MCF 10A (cell line): ENCODE results near the gene BAG1. TPM values are rescaled to one million over a fixed set of nuclear protein-coding genes. Genes with fewer than 3 reads are reported as not detected.

Experiments used
- Bru-seq: library from RNA; stranded (reverse); fragments of 400-500 nt; gene quantifications from one replicate; lab custom pipeline; 2021; lab: Mats Ljungman, UMichigan
- BruChase-seq, 2 experiments: library from RNA; stranded (reverse); fragments of 400-500 nt; gene quantifications; one replicate each; lab custom pipeline; 2021; lab: Mats Ljungman, UMichigan
- BruUV-seq: library from RNA; stranded (reverse); fragments of 400-500 nt; replicated peaks from 2 replicates; lab custom pipeline; 2021; lab: Mats Ljungman, UMichigan
- CTCF ChIA-PET: fragments of 300-600 bp; sonication (Branson Sonifier 250); formaldehyde crosslinking; extraction: SDS; loops from one replicate; lab custom pipeline; 2021; ENCODE audit warnings: antibody characterized with exemption, inconsistent platforms; lab: Yijun Ruan, JAX
- POLR2A ChIA-PET: fragments of 300-600, 350-650 bp; sonication (Branson Sonifier 250); formaldehyde crosslinking; extraction: SDS; loops from one replicate; lab custom pipeline; 2020; ENCODE audit warnings: antibody characterized with exemption, inconsistent platforms; lab: Yijun Ruan, JAX
- DNase-seq: peaks from one replicate; pipeline ENCODE4 v3.0.0-alpha.2; 2018; ENCODE audit not compliant: unreplicated experiment
- H3K27ac Mint-ChIP-seq: one replicate; pipeline ENCODE4 v1.8.0; 2022; ENCODE audit warnings: mild to moderate bottlenecking, low read depth, mixed read lengths; ENCODE audit not compliant: unreplicated experiment
- H3K27me3 Mint-ChIP-seq: one replicate; pipeline ENCODE4 v1.8.0; 2022; ENCODE audit warnings: mixed read lengths; ENCODE audit not compliant: insufficient read depth, unreplicated experiment
- H3K36me3 Mint-ChIP-seq: one replicate; pipeline ENCODE4 v1.8.0; 2022; ENCODE audit warnings: mild to moderate bottlenecking, moderate library complexity, mixed read lengths; ENCODE audit not compliant: insufficient read depth, unreplicated experiment
- H3K4me1 Mint-ChIP-seq: one replicate; pipeline ENCODE4 v1.8.0; 2022; ENCODE audit warnings: mixed read lengths; ENCODE audit not compliant: insufficient read depth, unreplicated experiment
- H3K4me3 Mint-ChIP-seq: one replicate; pipeline ENCODE4 v1.8.0; 2022; ENCODE audit warnings: mild to moderate bottlenecking, moderate library complexity, mixed read lengths; ENCODE audit not compliant: unreplicated experiment
- H3K9me3 Mint-ChIP-seq: one replicate; pipeline ENCODE4 v1.8.0; 2022; ENCODE audit warnings: mixed read lengths; ENCODE audit not compliant: unreplicated experiment
- CTCF ChIP-seq: fragments of 200-600 bp; IDR thresholded peaks from one replicate; pipeline ENCODE4 v1.8.0; 2022; ENCODE audit warnings: antibody characterized with exemption, mild to moderate bottlenecking; ENCODE audit not compliant: unreplicated experiment
- intact Hi-C: fragments of 100-400 bp; cut with micrococcal nuclease; formaldehyde crosslinking; loops from 2 replicates; pipeline ENCODE4 v1.14.1; 2022
- long read RNA-seq: library from polyadenylated mRNA; stranded (forward); transcript quantifications from one replicate; pipeline ENCODE4 v2.0.0, GENCODE V29; 2022
- total RNA-seq: library from RNA; stranded (reverse); gene quantifications from 2 replicates; pipeline ENCODE4 v1.2.3, GENCODE V29; 2022

BAG1 gene
- total RNA-seq (75.7 and 91.8 TPM in 2 replicates), Bru-seq, nascent RNA (percentile 88 among the genes with signal in this experiment), BruChase-seq, experiment 1, labeled RNA remaining after a 6-hour chase (percentile 78 among the genes with signal in this experiment), BruChase-seq, experiment 2, labeled RNA remaining after a 2-hour chase (percentile 72 among the genes with signal in this experiment)
- long read RNA-seq, transcript BAG1-210 (7 exons, 3,786 nt), result major isoform, 126 of 150 reads
- long read RNA-seq, transcript BAG1-203 (8 exons, 1,396 nt), result minor isoform, 10 of 150 reads
- long read RNA-seq, partial matches to known transcripts, result 2 of 150 reads
- long read RNA-seq, other reads (novel, unspliced or antisense), result 12 of 150 reads

GRCh38 chr9:33264473-33265177, at the start of gene BAG1, which contains the start of gene CHMP5:
BAG1 (minus strand) TSS chr9:33264708.
CHMP5 (plus strand) TSS chr9:33265049; CDS start chr9:33265079, 30 bp downstream.
- Mint-ChIP-seq H3K27me3 (no peaks in the 10 kb centered on the region), H3K9me3 (no peaks in the 10 kb centered on the region), H3K4me1 (peaks cover 33% of the 10 kb centered on the region), H3K27ac (peak within 1 kb of the TSS; percentile 95), H3K4me3 (peak within 1 kb of the TSS; percentile 99), H3K36me3 (peaks cover 63% of the 10 kb centered on the region)
- DNase-seq, result peak; percentile 99
- intact Hi-C loops, result loop anchor here (1.0 to 2.0 kb wide), 6 partner anchors 26 to 188 kb away; partner anchors contain the start of genes NFX1 and SMU1
- ChIA-PET POLR2A (interaction anchor here (0.6 to 7.9 kb wide), 26 partner anchors 12 to 249 kb away, joined by 3 to 387 read pairs (median 6); partner anchors contain the start of genes B4GALT1, DNAJA1, NFX1 and NOL6), CTCF (interaction anchor here (0.8 to 4.8 kb wide), 6 partner anchors 12 to 103 kb away, joined by 3 to 30 read pairs (median 4); no protein-coding TSS in a partner anchor)
- no TSS peak for BruUV-seq
- no peak for TF ChIP-seq CTCF

DNA sequence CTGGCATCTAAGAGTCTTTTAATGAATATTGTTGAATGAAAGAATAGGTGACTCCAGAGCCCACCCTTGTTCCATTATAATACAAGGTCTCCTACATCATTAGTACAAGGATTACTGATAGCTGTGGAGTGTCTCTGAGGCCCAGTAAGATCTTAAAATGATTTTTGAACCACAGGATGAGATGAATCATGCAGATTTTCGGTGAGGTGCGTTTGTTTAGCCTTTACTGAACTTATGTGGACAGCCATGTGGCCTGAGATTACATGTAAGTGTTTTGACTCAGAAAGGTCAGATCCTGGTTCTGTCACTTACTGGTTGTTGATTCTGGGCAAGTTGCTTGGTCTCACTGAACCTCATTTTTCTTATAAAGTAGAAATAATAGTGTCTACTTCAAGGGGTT, 47.4 kb upstream of the BAG1 start:
- Mint-ChIP-seq H3K27ac (no peak overlapping the region), H3K36me3 (peaks cover 61% of the 10 kb centered on the region), H3K9me3 (no peaks in the 10 kb centered on the region), H3K27me3 (no peaks in the 10 kb centered on the region), H3K4me1 (peaks cover 5% of the 10 kb centered on the region), H3K4me3 (no peak overlapping the region)
- intact Hi-C loops, result no loop called here
- ChIA-PET POLR2A (interaction anchor here (1.0 kb wide), 1 partner anchor 8 kb away, joined by 3 read pairs; no protein-coding TSS in a partner anchor), CTCF (interaction anchor here (1.1 to 1.6 kb wide), 3 partner anchors 15 to 83 kb away, joined by 3 to 5 read pairs (median 3); no protein-coding TSS in a partner anchor)
- BruUV-seq, result no TSS peak
- no peak for DNase-seq
- TF ChIP-seq CTCF, result no peak

DNA sequence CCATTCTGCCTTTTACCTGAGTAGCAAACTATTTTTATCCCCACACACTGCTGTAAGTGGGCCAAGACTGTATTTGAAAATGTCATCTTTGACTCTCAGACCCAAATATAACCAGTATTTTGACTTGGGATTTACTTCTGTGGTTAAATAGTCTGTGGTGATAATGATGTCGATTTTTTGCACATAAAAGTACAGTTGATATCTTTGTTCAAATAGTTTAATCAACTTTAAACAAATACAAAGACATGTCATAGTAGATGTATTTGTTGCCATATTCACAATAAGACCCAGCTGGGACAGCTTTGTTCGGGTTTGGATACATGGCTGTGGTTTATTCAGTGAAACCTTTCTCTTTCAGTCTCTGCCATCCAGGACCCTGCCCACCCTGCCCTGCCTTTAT, 46.2 kb upstream of the BAG1 start:
- no TSS peak for BruUV-seq
- CTCF ChIA-PET, result interaction anchor here (0.6 to 1.6 kb wide), 4 partner anchors 9 to 646 kb away, joined by 3 to 5 read pairs (median 3); no protein-coding TSS in a partner anchor

More for the DNA sequence above, 46.2 kb upstream of the BAG1 start:
- Mint-ChIP-seq H3K4me3 (no peak overlapping the region), H3K27ac (no peak overlapping the region), H3K9me3 (no peaks in the 10 kb centered on the region), H3K4me1 (peaks cover 5% of the 10 kb centered on the region), H3K36me3 (peaks cover 49% of the 10 kb centered on the region), H3K27me3 (no peaks in the 10 kb centered on the region)
- POLR2A ChIA-PET, result interaction anchor here (0.5 to 1.3 kb wide), 3 partner anchors 10 to 87 kb away, joined by 4 to 7 read pairs (median 4); partner anchors contain the start of gene NFX1
- TF ChIP-seq CTCF, result no peak
- no peak for DNase-seq
- intact Hi-C loops, result no loop called here
